Hepatocyte (in vitro differentiated cells): ENCODE data around the gene CRYBA1.
A peak's percentile ranks its signal among the peaks of the same experiment; 100 is the strongest.

ENCODE experiments used
- EZH2 ChIP-seq: fragments of 200-600 bp; sonication (generic); IDR thresholded peaks from 2 replicates; pipeline ENCODE4 v1.6.1; 2016; ENCODE audit warnings: antibody characterized with exemption, mild to moderate bottlenecking, borderline replicate concordance
- EZH2phosphoT487 ChIP-seq: fragments of 200-600 bp; sonication (generic); IDR thresholded peaks from one replicate; pipeline ENCODE4 v1.6.1; 2018; ENCODE audit warnings: antibody characterized with exemption, mild to moderate bottlenecking, low read depth, moderate library complexity; ENCODE audit not compliant: unreplicated experiment, severe bottlenecking
- TF ChIP-seq, protein P1 (sequence below): fragments of 200-600 bp; sonication (generic); IDR thresholded peaks from 2 replicates; pipeline ENCODE4 v1.5.1; 2016; ENCODE audit warnings: antibody characterized with exemption, mild to moderate bottlenecking; ENCODE audit not compliant: poor library complexity

DNA sequence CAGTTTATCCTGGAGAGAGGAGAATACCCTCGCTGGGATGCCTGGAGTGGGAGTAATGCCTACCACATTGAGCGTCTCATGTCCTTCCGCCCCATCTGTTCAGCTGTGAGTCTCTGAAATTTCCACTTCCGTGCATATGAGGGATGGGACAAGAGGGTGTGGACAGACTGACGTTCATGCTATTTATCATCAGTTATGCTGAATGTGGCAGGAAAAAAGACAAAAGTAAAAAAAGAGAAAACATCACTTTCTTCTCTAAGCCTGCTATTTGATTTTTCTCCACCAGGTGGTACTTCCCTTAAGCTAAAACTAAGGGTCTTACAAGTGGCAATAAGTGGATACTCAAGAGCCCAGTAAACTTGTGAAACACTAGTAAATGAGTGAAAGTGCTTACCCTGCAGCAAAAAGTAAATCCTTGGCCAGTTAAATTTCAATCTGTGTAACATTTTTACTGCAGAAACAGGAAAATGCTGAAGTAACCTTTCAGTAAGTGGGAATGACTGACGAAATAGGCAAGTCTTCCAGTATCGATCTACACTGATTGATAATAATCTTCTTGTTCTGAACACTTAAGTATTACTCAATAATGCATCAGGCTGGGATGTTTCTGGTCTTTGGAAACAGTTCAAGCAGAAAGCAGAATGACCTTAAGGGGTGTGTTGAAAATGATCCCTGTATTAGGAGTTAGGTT, 5.6 kb downstream of the CRYBA1 start:
- TF ChIP-seq, protein P1, sequence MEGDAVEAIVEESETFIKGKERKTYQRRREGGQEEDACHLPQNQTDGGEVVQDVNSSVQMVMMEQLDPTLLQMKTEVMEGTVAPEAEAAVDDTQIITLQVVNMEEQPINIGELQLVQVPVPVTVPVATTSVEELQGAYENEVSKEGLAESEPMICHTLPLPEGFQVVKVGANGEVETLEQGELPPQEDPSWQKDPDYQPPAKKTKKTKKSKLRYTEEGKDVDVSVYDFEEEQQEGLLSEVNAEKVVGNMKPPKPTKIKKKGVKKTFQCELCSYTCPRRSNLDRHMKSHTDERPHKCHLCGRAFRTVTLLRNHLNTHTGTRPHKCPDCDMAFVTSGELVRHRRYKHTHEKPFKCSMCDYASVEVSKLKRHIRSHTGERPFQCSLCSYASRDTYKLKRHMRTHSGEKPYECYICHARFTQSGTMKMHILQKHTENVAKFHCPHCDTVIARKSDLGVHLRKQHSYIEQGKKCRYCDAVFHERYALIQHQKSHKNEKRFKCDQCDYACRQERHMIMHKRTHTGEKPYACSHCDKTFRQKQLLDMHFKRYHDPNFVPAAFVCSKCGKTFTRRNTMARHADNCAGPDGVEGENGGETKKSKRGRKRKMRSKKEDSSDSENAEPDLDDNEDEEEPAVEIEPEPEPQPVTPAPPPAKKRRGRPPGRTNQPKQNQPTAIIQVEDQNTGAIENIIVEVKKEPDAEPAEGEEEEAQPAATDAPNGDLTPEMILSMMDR = peak; percentile 38
- TF ChIP-seq EZH2 (no peak), EZH2phosphoT487 (no peak)
